SU-DHL-6 (cell line): ENCODE measurements around the gene ANKFY1.

Experiments
- CTCF ChIP-seq: fragments of 200-600 bp; sonication (generic); IDR thresholded peaks from one replicate; pipeline ENCODE4 v1.5.1; 2017; ENCODE audit warnings: antibody characterized with exemption, mild to moderate bottlenecking, low read length, moderate library complexity; ENCODE audit not compliant: insufficient read depth, poor library complexity, severe bottlenecking
- EZH2phosphoT487 ChIP-seq: fragments of 200-600 bp; sonication (generic), shearing (Covaris generic); conservative IDR thresholded peaks from 2 replicates; pipeline ENCODE4 v1.6.1; 2018; ENCODE audit warnings: mild to moderate bottlenecking, antibody characterized with exemption, low read length, moderate library complexity, mixed read lengths

- TF ChIP-seq CTCF: no peak
- TF ChIP-seq EZH2phosphoT487: no peak
These were observed 59.0 kb downstream of the ANKFY1 start for GRCh38 chr17:4204710-4205173.
